Activated naive CD4-positive, alpha-beta T cell treated with anti-CD3 and anti-CD28 coated beads, Interleukin-2, amount 50 U/mL, for 16 hours (primary cell): ENCODE data around the gene OTOL1.

Experiments used
- DNase-seq: peaks from one replicate; pipeline ENCODE4 v3.0.0-alpha.2; 2020

The OTOL1 gene

DNA sequence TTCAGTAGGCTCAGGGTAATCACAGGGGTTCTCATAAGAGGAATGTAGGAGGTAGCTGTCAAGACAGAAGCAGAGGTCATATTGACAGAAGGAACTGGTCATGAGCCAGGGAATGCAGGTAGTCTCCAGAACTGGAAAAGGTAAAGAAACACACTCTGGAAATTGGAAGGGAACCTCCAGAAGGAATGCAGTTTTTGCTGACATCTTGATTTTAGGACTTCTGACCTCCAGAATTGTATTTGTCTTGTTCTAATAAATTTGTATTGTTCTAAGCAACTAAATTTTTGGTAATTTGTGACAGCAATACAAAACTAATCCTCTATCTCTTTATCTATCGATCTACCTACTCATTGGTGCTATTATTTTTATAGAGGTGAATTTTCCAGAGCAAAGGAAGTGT is 49.2 kb downstream of the OTOL1 start:
- no peak for DNase-seq

DNA sequence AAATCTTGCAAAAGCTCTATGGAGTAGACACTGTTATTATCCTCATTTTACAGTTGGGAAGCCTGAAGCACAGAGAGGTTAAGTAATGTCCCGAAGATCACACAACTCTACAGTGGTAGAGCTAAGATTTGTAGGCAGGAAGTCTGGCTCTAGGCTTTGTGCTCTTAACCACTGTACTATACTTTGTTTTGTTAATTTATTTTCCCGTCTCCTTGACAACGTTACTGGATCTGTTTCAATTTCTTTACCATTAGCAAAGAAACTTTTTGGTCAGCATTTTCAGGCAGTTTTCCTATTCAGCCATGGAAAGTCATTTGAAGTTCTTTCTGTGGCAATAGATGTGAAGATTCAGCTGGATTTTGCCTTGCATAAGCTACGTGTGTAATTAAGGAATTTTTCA is 51.7 kb downstream of the OTOL1 start:
- DNase-seq = no peak

DNA sequence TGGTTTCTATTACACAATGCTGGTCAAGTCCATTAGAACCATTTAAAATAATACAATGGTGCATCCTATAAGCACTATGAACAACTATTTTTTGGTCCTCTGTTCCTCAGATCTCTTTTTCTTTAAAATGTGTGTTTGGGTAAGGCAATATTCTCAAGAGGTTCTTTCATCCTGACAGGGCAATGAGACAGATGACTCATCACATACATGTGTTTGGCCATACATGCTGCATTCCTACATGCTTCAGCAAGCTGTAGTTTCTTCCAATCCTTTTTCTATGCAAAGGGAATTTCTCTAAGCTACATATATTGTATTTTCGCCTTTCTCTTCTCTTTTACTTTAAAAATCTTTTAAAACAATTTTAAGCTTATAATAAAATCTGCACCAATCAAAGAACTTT is 52.7 kb downstream of the OTOL1 start:
- DNase-seq = no peak

DNA sequence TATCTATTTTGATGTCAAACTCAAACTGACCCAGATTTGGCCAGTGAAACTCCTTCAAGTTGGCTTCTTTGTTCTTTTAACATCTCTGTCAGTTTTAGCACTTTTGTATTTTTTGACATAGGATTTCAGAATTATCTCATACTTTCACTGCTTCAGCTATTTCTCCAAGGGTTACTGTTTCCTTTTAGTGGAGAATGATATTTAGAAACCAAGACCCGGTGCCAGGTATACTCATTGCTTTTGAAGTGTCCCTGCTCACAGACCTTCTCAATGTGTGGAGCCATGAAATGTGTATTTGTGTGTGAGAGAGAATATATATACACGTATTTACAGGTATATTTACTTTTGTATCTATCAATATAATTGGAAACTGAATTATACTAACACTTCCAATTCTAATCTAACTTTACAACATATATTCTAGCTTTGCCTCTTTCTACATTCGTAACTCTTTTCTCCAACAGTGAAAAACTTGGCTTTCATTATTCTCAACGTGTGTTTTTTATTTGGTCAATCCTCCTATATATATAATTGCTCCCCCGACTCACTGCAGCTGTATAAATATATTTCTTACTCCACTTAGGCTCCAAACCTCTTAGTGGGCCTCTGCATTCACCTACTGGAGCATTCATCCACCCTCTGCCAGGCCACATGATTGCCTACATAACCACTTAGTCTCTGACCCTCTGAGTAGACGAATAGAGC is 54.0 kb downstream of the OTOL1 start:
- no peak for DNase-seq

DNA sequence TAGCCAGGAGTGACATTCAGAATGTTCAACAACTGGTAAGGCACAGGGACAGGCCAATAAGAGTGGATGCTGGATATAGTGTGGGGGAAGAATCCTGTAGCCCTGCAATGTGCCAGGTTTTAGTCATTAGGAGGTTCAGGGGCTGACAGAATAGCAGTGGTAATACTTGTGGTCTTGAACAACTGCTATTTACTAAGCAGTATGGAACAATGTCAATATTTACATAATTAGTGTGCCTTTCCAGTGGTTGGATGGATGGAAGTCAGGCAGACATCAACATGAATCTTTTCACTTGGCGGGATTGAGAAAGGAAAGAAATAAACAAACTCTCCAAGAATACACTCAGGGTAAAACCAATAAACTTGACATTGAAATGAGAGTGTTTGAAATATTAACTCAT is 55.1 kb downstream of the OTOL1 start:
- DNase-seq = no peak

DNA sequence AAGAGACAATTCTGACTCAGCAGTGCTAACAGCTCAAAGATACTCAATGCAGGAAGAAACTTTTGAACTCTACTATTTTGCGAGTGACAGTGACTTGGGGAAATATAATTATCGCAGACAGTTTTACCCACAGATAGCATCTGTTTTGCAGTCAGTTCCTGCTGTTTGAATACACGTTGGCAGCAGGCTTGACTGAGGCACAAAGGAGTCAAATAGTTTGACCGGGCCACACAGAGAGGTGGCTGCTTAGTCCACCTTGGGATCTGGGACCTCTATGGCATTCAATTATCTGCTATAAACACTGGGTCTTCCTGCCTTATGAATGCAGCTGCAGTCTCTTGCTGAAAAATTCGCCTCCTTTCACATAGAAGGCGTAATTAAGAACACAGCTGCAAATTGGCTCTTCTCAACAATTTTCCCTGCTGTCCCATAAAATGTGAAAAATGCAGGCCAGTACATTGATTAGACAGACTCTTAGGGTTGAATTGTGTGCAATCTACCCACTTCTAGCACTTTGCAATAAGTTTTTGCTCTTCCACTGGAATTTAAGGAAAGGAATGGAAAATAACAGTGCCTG is 56.5 kb downstream of the OTOL1 start:
- DNase-seq = no peak
